ENCODE measurements around the gene NKAIN4.

DNA sequence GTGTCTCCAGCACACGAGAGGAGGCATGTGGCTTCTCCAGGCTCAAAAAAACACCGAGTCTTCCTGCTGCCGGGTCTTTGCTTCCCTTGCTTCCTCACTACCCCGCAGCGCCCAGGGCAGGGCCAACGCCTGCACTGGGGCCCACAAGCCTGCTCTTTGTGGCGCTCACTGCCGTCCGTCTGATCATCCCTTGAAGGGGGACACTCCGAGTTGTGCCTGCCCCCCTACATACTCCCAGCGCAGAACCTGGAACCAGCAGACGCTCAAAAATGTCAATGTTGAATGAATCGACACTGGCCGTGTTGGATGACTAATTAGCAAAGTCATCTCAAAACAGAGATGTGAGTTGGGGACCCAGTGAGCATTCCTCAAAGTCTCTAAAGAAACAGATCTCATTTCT, 10.3 kb upstream of the NKAIN4 start:
- TF ChIP-seq, protein P1, sequence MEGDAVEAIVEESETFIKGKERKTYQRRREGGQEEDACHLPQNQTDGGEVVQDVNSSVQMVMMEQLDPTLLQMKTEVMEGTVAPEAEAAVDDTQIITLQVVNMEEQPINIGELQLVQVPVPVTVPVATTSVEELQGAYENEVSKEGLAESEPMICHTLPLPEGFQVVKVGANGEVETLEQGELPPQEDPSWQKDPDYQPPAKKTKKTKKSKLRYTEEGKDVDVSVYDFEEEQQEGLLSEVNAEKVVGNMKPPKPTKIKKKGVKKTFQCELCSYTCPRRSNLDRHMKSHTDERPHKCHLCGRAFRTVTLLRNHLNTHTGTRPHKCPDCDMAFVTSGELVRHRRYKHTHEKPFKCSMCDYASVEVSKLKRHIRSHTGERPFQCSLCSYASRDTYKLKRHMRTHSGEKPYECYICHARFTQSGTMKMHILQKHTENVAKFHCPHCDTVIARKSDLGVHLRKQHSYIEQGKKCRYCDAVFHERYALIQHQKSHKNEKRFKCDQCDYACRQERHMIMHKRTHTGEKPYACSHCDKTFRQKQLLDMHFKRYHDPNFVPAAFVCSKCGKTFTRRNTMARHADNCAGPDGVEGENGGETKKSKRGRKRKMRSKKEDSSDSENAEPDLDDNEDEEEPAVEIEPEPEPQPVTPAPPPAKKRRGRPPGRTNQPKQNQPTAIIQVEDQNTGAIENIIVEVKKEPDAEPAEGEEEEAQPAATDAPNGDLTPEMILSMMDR (IDR thresholded peaks at IDR 0.05; ENCODE audit: low read depth, low read length, missing input control) = no peak
- TF ChIP-seq SP1 (IDR thresholded peaks at IDR 0.05) (no peak), GABPA (IDR thresholded peaks at IDR 0.05 in 1 of 2, conservative IDR thresholded peaks at IDR 0.05 in 1 of 2) (no peak), EGR1 (IDR thresholded peaks at IDR 0.05; ENCODE audit: low read depth in 2 of 2) (no peak), FOXA1 (IDR thresholded peaks at IDR 0.05) (no peak)
- TF ChIP-seq, protein P2, sequence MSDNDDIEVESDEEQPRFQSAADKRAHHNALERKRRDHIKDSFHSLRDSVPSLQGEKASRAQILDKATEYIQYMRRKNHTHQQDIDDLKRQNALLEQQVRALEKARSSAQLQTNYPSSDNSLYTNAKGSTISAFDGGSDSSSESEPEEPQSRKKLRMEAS (IDR thresholded peaks at IDR 0.05) = no peak
- TF ChIP-seq, protein P3, sequence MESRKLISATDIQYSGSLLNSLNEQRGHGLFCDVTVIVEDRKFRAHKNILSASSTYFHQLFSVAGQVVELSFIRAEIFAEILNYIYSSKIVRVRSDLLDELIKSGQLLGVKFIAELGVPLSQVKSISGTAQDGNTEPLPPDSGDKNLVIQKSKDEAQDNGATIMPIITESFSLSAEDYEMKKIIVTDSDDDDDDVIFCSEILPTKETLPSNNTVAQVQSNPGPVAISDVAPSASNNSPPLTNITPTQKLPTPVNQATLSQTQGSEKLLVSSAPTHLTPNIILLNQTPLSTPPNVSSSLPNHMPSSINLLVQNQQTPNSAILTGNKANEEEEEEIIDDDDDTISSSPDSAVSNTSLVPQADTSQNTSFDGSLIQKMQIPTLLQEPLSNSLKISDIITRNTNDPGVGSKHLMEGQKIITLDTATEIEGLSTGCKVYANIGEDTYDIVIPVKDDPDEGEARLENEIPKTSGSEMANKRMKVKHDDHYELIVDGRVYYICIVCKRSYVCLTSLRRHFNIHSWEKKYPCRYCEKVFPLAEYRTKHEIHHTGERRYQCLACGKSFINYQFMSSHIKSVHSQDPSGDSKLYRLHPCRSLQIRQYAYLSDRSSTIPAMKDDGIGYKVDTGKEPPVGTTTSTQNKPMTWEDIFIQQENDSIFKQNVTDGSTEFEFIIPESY (IDR thresholded peaks at IDR 0.05) = no peak
- TF ChIP-seq, protein P4, sequence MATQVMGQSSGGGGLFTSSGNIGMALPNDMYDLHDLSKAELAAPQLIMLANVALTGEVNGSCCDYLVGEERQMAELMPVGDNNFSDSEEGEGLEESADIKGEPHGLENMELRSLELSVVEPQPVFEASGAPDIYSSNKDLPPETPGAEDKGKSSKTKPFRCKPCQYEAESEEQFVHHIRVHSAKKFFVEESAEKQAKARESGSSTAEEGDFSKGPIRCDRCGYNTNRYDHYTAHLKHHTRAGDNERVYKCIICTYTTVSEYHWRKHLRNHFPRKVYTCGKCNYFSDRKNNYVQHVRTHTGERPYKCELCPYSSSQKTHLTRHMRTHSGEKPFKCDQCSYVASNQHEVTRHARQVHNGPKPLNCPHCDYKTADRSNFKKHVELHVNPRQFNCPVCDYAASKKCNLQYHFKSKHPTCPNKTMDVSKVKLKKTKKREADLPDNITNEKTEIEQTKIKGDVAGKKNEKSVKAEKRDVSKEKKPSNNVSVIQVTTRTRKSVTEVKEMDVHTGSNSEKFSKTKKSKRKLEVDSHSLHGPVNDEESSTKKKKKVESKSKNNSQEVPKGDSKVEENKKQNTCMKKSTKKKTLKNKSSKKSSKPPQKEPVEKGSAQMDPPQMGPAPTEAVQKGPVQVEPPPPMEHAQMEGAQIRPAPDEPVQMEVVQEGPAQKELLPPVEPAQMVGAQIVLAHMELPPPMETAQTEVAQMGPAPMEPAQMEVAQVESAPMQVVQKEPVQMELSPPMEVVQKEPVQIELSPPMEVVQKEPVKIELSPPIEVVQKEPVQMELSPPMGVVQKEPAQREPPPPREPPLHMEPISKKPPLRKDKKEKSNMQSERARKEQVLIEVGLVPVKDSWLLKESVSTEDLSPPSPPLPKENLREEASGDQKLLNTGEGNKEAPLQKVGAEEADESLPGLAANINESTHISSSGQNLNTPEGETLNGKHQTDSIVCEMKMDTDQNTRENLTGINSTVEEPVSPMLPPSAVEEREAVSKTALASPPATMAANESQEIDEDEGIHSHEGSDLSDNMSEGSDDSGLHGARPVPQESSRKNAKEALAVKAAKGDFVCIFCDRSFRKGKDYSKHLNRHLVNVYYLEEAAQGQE (IDR thresholded peaks at IDR 0.05) = no peak
